Effector memory CD4-positive, alpha-beta T cell (primary cell): ENCODE data around the gene RAD51D.
A peak's percentile ranks its signal among the peaks of the same experiment; 100 is the strongest.

Experiments used
- DNase-seq, 3 donors: peaks; one replicate each; pipeline ENCODE4 v3.0.0-alpha.2; 2020
- H3K27ac ChIP-seq: 2 replicates; pipeline ENCODE4 v1.7.0; 2013; ENCODE audit warnings: mild to moderate bottlenecking, low read length, moderate library complexity; ENCODE audit not compliant: insufficient read depth, poor library complexity, severe bottlenecking
- H3K27me3 ChIP-seq: replicated peaks from 2 replicates; pipeline ENCODE4 v1.7.0; 2013; ENCODE audit warnings: mild to moderate bottlenecking, low read length; ENCODE audit not compliant: insufficient read depth, control insufficient read depth, poor library complexity, severe bottlenecking
- H3K36me3 ChIP-seq: 2 replicates; pipeline ENCODE4 v1.7.0; 2013; ENCODE audit warnings: mild to moderate bottlenecking, low read length, moderate library complexity; ENCODE audit not compliant: control insufficient read depth, insufficient read depth
- H3K4me1 ChIP-seq: 2 replicates; pipeline ENCODE4 v1.7.0; 2013; ENCODE audit warnings: low read length, mild to moderate bottlenecking; ENCODE audit not compliant: control insufficient read depth, insufficient read depth, poor library complexity, severe bottlenecking
- H3K4me3 ChIP-seq: 2 replicates; pipeline ENCODE4 v1.7.0; 2013; ENCODE audit warnings: low read length, low read depth, mild to moderate bottlenecking; ENCODE audit not compliant: insufficient read depth, poor library complexity, severe bottlenecking
- H3K9me3 ChIP-seq: 2 replicates; pipeline ENCODE4 v1.7.0; 2013; ENCODE audit warnings: mild to moderate bottlenecking, low read length, moderate library complexity; ENCODE audit not compliant: control insufficient read depth

Gene RAD51D

DNA sequence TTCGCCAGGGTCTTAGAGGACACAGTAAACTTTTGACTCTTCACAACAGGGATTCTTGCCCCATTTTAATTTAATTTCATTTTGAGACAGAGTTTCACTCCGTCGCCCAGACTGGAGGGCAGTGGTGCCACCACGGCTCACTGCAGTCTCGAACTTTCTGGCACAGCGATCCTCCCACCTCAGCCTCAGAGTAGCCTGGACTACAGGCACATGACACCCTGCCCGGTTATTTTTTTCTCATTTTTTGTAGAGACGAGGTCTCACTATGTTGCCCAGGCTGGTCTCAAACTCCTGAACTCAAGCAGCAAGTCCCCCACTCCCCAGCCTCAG lies 22.8 kb upstream of the RAD51D start:
- Histone ChIP-seq H3K27ac (peak overlapping the region; percentile 69), H3K27me3 (no peaks in the 10 kb centered on the region), H3K4me1 (peaks cover 9% of the 10 kb centered on the region), H3K9me3 (no peaks in the 10 kb centered on the region), H3K4me3 (peak overlapping the region; percentile 89), H3K36me3 (peaks cover 25% of the 10 kb centered on the region)
- no peak for DNase-seq

DNA sequence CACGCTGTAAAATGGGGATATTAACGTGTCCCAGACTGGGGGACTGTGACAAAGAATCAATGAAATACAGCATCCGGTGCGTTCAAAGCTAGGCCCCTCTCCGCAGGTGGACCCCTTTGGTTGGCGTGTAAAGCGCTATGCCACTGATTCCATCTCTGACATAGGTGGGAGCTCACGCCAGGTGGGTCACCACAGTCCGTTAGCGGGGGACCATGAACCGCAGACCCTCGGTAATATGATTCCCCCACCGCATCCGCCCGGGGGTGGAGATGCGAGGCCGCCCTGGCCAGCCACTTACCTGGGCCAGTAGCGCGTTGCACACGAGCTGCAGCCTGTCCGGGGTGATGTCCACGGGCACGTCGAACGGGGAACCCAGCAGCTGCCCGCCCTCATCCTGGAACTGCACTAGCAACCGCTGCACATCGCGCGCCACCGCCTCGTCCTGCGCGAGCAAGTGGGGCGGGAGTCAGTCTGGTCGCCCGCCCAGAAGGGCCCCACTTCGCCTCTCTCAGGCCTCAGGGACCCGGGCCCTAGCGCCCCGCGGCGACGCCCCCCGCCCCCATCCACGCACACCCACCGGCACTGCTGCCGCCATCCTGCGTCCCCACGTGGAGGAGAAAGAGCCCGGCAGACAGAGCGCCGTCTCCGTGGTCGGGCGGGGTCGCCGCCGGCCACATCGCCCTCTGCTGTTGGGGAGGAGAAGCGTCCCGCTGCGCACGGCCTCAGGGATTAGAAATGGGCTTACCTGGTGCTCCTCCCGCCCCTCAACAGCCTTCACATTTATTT lies 22.2 kb upstream of the RAD51D start, which contains the start of gene NLE1:
TSS of gene NLE1 (minus strand) at position 623 of the 786 bp plus-strand sequence. CDS start at position 595, 28 bp downstream.
- H3K9me3 ChIP-seq = no peaks in the 10 kb centered on the region
- peak; percentile 67 to 76 (median 74) for DNase-seq
- peaks cover 9% of the 10 kb centered on the region for H3K4me1 ChIP-seq
- peaks cover 31% of the 10 kb centered on the region for H3K36me3 ChIP-seq
- H3K4me3 ChIP-seq = peak within 1 kb of the TSS; percentile 89
- H3K27me3 ChIP-seq = no peaks in the 10 kb centered on the region
- peak within 1 kb of the TSS; percentile 69 for H3K27ac ChIP-seq

DNA sequence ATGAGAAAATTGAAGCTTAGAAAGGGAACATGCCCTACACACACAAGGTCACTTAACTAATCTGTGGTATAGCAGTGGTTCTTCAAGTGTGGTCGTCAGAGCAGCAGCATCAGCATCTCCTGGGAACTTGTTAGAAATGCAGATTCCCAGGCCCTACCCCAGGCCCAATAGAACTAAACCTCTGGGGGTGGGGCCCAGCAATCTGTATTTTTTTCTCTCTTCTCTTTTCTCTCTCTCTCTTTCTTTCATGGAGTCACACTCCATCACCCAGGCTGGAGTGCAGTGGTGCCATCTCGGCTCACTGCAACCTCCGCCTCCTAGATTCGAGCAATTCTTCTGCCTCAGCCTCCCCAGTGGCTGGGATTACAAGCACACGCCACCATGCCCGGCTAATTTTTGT lies 18.6 kb upstream of the RAD51D start:
- peaks cover 9% of the 10 kb centered on the region for H3K4me1 ChIP-seq
- no peaks in the 10 kb centered on the region for H3K27me3 ChIP-seq
- no peak overlapping the region for H3K27ac ChIP-seq
- peaks cover 67% of the 10 kb centered on the region for H3K36me3 ChIP-seq
- H3K4me3 ChIP-seq = no peak overlapping the region
- no peak for DNase-seq
- H3K9me3 ChIP-seq = no peaks in the 10 kb centered on the region

DNA sequence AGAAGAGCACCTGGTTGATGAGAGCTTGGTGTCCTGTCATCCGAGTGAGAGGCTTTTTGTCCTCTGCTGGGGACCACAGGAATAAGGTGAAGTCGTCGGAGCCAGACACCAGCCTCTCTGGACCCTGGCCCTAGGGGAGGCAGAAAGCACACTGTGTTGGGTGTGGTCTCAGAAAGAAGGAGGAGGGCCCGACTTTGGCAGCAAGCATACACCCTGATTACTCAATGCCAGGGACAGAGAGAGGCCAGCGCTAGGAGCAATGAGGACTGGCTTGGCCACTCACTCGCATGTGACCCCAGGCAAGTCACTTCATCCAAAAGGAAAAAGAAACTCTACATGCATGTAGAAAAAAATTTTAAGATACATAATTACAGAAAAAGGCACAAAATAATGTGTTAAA lies 15.7 kb upstream of the RAD51D start:
- DNase-seq = no peak
- peaks cover 88% of the 10 kb centered on the region for H3K36me3 ChIP-seq
- H3K4me1 ChIP-seq = no peaks in the 10 kb centered on the region
- H3K27ac ChIP-seq = no peak overlapping the region
- H3K27me3 ChIP-seq = no peaks in the 10 kb centered on the region
- H3K9me3 ChIP-seq = no peaks in the 10 kb centered on the region
- H3K4me3 ChIP-seq = no peak overlapping the region

DNA sequence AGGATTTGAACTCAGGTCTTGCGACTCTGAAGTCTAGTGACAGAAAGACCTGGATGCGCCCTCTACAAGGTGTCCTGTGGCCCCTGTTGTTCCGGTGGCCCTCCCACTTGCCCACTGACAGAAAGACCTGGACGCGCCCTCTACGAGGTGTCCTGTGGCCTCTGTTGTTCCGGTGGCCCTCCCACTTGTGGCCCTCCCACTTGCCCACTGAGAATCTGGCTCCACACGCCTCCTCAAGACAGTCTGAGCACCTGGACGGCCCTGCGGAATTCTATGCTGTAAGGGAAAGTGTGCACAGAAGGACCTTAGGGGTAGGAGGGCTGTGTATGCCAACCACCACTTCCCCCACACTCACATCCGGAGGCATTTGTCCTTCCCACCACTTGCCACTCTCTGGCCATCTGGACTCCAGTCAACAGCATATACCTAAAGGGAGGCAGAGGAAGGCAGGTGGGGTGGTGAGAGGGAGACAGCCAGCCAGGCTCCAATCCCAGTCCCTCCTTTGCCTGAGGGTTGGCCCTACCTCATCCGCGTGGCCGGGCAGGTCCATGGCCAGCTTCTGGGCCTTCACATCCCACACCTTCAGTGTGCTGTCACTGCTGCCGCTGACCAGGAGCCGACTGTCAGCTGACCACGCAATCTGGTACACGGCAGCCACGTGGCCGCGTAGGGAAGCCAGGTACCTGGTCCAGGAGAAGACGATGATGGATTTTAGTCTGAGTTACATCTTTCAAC lies 13.3 kb upstream of the RAD51D start:
- H3K27ac ChIP-seq = no peak overlapping the region
- no peak overlapping the region for H3K4me3 ChIP-seq
- H3K4me1 ChIP-seq = no peaks in the 10 kb centered on the region
- no peaks in the 10 kb centered on the region for H3K9me3 ChIP-seq
- no peak for DNase-seq
- peaks cover 71% of the 10 kb centered on the region for H3K36me3 ChIP-seq
- H3K27me3 ChIP-seq = no peaks in the 10 kb centered on the region

DNA sequence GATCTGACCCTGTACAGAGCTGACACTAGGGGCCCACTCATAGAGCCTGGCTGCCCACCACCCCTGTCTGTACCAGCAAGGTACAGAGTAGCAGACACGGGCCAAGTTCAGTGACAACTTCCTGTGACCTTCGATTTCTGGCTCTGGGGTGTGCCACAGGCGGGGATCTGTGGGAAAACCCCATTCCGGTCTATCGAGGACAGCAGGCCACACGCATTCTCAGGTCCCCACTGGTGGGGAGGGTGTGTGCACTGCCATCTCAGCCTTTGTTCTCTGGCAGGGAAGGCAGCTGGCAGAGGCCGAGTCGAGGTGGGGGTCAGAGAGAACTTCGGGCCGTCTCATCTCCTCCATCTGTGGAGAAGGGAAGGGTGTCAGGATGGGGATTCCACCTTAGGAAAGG lies 12.4 kb upstream of the RAD51D start:
- no peaks in the 10 kb centered on the region for H3K4me1 ChIP-seq

DNA sequence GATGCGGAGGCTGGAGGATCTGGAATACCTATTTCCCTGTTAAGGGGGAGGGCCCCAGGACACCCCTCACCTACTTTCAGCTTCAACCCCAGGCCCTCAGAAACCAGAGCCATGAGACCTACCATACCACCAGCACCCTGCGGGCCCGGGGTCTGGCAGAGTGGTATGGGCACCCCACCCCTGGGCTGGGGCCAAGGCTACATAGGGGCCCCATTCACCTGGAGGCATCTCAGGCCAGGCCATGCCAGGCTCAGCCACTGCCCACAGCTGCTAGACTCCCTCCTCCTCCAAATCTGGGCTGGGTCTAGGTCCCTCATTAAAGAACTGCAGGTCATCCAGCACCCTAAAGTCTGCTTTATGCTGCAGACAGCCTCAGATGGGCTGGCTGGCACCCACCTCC lies 10.7 kb upstream of the RAD51D start:
- H3K9me3 ChIP-seq = no peaks in the 10 kb centered on the region
- no peak for DNase-seq
- H3K27ac ChIP-seq = no peak overlapping the region
- H3K27me3 ChIP-seq = no peaks in the 10 kb centered on the region
- peaks cover 46% of the 10 kb centered on the region for H3K36me3 ChIP-seq
- H3K4me3 ChIP-seq = no peak overlapping the region
- H3K4me1 ChIP-seq = no peaks in the 10 kb centered on the region

More for the DNA sequence above, 12.4 kb upstream of the RAD51D start:
- Histone ChIP-seq H3K4me3 (no peak overlapping the region), H3K9me3 (no peaks in the 10 kb centered on the region), H3K27ac (no peak overlapping the region), H3K36me3 (peaks cover 63% of the 10 kb centered on the region), H3K27me3 (no peaks in the 10 kb centered on the region)
- DNase-seq = no peak

DNA sequence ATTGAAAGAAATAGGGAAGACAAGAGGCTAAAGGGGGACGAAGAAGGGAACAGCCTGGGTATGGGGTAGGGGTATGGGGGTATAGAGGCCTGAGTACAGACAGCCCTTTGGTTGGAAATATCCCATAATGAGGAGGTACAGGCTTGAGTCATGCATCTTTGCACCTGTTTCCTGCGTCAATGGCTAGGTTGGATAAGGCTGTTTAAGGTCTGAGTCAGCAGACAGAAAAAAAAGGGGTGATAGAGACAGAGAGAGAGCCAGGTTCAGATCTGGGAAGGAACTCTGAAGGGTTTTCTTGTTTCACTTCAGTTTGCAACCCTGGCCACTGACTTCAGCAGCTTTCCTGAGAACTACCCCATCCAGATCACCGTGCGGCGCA lies 10.3 kb upstream of the RAD51D start:
- Histone ChIP-seq H3K9me3 (no peaks in the 10 kb centered on the region), H3K36me3 (peaks cover 41% of the 10 kb centered on the region), H3K4me3 (no peak overlapping the region), H3K27ac (no peak overlapping the region), H3K27me3 (no peaks in the 10 kb centered on the region), H3K4me1 (no peaks in the 10 kb centered on the region)
- DNase-seq = no peak

DNA sequence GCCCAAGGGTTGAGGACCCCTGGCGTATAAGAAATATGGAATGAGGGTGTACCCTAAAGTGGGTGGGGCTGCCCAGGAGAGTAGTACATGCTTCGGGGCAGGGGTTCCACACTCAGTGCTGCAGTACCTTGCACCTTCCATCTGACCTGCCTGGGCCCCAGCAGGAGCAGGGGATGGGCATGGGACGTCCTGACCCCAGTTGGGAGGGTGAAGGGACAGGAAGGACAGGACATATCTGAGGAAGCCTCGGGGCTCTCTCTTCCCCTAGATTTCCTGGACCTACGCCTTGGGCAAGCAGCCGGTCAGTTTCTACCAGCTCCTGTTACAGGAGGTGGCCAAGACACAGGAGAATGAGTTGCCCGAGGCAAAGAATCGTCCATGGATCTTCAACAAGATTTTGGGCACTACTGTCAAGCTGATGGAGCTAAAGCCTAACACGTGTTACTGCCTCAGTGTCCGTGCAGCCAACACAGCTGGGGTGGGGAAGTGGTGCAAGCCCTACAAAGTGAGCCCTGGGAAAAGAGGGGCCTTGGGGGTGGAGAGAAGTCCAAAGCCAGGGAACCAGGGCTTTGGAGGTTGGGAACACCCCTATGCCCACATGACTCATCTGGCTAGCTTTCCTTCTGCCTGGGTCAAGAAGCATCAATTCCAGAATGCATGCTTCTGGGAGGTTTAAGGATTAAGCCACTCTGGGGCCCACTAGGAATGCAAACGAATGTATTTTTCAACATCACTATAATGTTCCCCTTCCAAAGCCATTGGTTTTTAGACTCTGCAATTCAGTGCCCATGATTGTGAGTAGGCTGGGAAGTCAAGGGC lies 9.7 kb upstream of the RAD51D start:
- Histone ChIP-seq H3K9me3 (no peaks in the 10 kb centered on the region), H3K4me1 (no peaks in the 10 kb centered on the region), H3K4me3 (no peak overlapping the region), H3K36me3 (peaks cover 35% of the 10 kb centered on the region), H3K27me3 (no peaks in the 10 kb centered on the region), H3K27ac (no peak overlapping the region)
- no peak for DNase-seq
